ENCODE measurements around the gene FBLIM1.

DNA sequence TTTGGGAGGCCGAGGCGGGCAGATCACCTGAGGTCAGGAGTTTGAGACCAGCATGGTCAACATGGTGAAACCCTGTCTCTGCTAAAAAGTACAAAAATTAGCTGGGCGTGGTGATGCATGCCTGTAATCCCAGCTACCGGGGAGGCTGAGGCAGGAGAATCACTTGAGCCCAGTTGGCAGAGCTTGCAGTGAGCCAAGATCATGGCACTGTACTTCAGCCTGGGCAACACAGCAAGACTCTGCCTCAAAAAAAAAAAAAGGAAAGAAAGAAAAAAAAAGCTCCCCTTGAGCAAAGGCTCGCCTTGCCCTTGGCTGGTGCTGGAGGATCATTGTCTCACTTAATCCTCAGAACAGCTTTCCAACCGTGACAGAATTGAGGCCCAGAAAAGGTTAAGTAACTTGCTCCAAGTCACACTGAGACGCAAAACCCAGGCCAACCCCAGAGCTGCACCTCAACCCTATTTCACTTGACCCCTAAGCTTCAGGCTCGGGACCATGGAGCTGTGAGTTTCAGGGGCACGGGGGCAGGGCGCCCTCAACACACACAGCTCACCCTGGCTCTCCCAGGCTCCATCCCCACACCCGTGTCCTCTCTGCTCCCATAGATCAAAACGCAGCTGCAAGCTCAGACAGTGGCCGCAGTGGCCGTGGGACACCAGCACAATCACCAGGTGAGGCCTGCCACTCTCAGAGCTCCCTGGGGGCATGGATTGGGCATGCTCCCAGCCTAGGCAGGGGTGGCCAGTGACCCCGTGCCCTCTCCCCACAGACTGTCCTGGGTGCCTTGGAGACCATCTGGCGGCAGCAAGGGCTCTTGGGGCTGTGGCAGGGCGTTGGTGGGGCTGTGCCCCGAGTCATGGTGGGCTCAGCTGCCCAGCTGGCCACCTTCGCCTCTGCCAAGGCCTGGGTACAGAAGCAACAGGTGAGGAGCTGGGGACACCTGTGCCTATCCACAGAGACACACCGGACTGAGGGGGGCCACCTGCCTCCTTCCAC, 21.0 kb upstream of the FBLIM1 start:
- TF ChIP-seq, protein P1, sequence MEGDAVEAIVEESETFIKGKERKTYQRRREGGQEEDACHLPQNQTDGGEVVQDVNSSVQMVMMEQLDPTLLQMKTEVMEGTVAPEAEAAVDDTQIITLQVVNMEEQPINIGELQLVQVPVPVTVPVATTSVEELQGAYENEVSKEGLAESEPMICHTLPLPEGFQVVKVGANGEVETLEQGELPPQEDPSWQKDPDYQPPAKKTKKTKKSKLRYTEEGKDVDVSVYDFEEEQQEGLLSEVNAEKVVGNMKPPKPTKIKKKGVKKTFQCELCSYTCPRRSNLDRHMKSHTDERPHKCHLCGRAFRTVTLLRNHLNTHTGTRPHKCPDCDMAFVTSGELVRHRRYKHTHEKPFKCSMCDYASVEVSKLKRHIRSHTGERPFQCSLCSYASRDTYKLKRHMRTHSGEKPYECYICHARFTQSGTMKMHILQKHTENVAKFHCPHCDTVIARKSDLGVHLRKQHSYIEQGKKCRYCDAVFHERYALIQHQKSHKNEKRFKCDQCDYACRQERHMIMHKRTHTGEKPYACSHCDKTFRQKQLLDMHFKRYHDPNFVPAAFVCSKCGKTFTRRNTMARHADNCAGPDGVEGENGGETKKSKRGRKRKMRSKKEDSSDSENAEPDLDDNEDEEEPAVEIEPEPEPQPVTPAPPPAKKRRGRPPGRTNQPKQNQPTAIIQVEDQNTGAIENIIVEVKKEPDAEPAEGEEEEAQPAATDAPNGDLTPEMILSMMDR (IDR thresholded peaks at IDR 0.05): no peak
- no peak for TF ChIP-seq POLR2A (IDR thresholded peaks at IDR 0.05)
